NB4 (cell line): Measurements from ENCODE around the gene FAM20C.

ENCODE experiments used
- POLR2A ChIP-seq: IDR thresholded peaks from 2 replicates; pipeline ENCODE4 v1.6.1; 2011; ENCODE audit warnings: mild to moderate bottlenecking; ENCODE audit not compliant: insufficient read length; ENCODE audit errors: extremely low read depth
- TF ChIP-seq, protein P1 (sequence below): IDR thresholded peaks from one replicate; pipeline ENCODE4 v1.5.1; 2012; ENCODE audit warnings: low read depth, low read length

GRCh38 chr7:255721-256361, 63.5 kb downstream of the FAM20C start:
- TF ChIP-seq, protein P1, sequence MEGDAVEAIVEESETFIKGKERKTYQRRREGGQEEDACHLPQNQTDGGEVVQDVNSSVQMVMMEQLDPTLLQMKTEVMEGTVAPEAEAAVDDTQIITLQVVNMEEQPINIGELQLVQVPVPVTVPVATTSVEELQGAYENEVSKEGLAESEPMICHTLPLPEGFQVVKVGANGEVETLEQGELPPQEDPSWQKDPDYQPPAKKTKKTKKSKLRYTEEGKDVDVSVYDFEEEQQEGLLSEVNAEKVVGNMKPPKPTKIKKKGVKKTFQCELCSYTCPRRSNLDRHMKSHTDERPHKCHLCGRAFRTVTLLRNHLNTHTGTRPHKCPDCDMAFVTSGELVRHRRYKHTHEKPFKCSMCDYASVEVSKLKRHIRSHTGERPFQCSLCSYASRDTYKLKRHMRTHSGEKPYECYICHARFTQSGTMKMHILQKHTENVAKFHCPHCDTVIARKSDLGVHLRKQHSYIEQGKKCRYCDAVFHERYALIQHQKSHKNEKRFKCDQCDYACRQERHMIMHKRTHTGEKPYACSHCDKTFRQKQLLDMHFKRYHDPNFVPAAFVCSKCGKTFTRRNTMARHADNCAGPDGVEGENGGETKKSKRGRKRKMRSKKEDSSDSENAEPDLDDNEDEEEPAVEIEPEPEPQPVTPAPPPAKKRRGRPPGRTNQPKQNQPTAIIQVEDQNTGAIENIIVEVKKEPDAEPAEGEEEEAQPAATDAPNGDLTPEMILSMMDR: no peak
- TF ChIP-seq POLR2A: no peak
